HG02571 (cell line): ENCODE results near the gene PRKCE.

Experiments used
- ATAC-seq: cut with Tn5 transposase; IDR thresholded peaks from one replicate; pipeline ENCODE4 v1.9.1; 2021; ENCODE audit warnings: mild to moderate bottlenecking, moderate library complexity; ENCODE audit not compliant: unreplicated experiment

PRKCE gene

DNA sequence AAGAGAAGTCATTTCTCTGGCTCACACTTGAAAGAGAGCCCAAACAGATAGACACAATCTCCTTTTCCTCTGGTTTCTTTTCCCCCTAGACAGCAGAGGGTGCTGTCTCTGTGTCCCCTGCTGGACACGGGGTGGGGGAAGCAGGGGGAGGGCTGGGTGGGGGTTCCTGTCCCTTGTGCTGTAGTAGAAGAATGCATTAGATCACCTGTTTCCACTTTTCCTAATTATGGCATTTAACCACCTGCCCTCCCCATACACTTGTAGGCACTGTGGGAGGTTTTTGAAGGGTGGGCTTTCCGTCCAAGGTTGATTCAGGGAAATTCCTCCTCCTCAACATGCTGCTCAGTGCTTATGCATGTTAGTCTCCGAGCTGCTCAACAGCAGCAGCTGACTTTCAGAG lies 439.5 kb downstream of the PRKCE start:
- no peak for ATAC-seq

DNA sequence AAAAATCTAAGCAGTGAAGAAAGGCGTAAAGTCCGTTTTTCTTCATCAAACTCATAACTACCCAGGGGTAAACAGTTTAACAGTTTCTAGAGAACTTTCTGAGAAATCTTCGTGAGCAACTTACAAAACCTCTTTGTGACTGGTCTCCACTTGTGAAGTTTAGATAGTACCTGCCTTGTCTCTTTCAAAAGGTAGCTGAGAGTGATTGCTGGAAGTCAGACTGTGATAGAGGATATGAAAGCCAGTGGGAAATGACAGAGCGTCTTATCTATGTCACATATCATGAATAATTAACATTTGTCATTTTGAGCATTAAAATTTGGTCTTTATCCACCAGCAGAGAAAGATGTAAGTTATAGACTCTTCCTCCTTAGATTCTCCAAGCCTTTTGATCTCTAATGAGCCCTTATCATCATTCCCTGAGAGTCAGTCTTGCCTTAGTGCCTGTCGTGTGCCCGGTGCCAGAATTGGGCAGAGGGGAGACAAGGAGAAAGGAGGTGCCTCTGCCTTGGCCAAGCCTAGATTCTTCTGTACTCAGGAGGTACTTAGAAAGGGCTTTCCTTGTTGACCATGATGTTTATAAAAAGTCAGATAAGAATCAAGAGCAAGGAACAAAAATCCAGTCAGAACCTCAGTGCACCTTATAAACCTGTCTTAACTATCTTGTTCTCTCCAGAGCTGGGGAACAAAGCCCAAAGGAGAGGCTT lies 440.6 kb downstream of the PRKCE start:
- no peak for ATAC-seq

- ATAC-seq, result no peak
These were observed 443.2 kb downstream of the PRKCE start for GRCh38 chr2:46094689-46095088.

DNA sequence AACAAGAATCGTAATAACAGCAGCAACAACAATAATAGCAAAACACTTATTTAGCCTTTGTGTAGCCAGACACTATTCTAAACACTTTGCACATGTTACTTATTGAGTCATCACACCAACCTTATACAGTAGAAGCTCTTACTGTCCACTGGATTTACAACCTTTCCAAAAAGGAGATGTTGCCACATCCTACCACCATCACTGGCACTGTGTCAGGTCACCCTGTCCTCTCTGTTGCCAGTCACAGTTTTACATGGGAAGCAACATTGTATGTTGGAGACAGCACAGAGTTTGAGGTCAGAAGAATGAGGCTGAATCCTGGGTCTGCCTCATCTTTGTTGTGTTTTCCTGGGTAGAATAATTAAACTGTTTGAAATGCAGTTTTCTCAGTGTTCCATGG lies 444.4 kb downstream of the PRKCE start:
- no peak for ATAC-seq

- ATAC-seq, result no peak
These were observed 444.8 kb downstream of the PRKCE start for GRCh38 chr2:46096260-46096659.

DNA sequence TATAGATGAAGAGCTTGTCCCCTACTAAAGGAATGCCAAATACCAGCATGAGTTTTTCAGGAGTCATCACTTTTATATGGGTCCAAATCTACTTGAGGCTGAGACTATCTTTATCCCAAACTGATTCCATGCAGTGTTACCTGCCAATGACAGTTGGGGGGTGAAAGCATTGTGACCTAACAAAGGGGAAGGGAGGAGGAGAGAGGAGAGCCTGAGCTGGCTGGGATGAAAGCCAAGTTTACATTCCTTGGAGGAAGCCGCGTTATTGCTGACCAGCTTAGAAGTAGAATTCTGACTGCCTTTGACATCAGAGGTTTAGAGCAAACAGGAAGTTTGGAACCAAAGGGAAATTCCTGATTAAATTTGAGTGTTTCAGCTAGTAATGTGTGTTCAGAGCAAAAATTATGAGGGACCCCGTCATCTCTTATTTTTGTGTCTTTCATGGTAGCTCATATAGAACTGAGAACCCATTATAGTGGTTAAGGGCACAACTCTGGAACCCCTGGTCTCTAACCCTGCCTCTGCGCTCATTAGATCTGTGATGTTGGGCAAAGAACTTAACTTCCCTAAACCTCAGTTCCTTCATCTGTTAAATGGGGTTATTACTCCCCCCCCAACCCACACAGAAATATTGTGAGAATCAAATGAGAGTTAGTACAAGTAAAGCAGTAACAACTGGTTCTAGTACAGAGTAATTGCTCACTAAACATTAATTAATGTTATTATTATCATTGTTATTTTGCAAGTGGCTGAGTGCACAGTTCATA lies 446.4 kb downstream of the PRKCE start:
- no peak for ATAC-seq

- ATAC-seq, result no peak
These were observed 447.2 kb downstream of the PRKCE start for GRCh38 chr2:46098621-46099062.

GRCh38 chr2:46101557-46102220 lies 450.2 kb downstream of the PRKCE start:
- no peak for ATAC-seq

DNA sequence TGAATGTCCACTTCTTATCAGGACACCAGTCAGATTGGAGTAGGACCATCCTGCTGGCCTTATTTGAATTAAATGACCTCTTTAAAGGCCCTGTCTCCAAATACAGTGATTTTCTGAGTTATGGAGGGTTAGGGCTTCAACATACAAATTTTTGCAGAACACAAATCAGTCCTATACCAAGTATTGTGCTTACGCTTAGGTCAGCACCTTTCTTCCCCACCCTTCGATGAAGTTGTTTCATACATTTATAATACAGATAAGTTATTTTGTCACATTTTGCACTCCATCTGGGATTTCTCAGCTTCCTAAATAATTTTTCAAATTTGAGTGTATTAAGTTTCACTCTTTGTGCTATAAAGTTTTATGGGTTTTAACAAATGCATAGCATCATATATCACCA lies 455.2 kb downstream of the PRKCE start:
- ATAC-seq, result no peak

DNA sequence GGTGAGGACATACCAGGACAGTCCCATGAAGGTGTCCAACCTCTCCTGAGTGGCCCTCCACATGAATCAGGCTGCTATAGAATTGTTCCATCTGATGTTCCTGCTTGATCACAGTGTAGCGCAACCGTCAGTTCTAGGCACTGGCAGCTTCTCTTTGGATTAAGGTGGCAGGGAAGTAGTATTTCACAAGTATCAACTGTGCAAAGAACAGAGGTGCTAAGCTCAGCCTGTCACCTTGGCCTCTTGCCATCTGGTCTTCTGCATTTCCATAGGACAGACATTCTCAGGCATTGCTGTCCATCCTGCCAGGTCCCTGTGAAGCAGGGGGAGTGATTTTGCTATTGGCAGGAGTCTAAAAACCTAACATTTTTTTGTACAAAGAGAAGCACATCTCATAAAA lies 463.5 kb downstream of the PRKCE start:
- ATAC-seq, result no peak

GRCh38 chr2:46116150-46116549 lies 464.7 kb downstream of the PRKCE start:
- ATAC-seq, result no peak

GRCh38 chr2:46116553-46116991 lies 465.1 kb downstream of the PRKCE start:
- no peak for ATAC-seq

GRCh38 chr2:46117379-46117778 lies 465.9 kb downstream of the PRKCE start:
- ATAC-seq, result no peak

- no peak for ATAC-seq
These were observed 466.5 kb downstream of the PRKCE start for GRCh38 chr2:46117994-46118393.

GRCh38 chr2:46118656-46119371 lies 467.3 kb downstream of the PRKCE start:
- ATAC-seq, result no peak

GRCh38 chr2:46119453-46119852 lies 468.0 kb downstream of the PRKCE start:
- no peak for ATAC-seq

- no peak for ATAC-seq
These were observed 469.5 kb downstream of the PRKCE start for GRCh38 chr2:46120792-46121555.

DNA sequence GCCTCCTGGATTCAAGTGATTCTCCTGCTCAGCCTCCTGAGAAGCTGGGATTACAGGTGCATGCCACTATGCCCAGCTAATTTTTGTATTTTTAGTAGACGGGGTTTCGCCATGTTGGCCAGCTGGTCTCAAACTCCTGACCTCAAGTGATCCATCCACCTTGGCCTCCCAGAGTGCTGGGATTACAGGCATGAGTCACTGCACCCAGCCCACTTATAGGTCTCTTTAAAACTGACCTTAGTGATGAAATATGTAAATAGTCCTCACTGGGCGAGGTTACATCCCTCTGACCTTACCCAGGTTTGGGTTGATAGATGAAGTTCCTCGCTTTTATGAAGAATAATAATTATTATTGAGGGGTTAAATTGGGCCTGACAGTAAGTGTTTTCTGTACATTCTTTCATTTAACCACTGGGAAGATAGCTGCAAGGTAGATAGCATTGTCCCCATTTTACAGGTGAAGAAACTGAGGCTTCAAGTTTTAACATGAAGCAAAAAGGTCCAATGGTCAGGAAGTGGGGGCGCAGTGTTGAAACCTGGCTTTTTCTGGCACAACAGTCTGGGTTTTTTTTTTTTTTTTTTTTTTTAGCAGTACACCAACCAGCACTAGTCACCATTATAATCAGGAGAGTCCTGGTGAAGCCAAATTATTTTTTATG lies 471.0 kb downstream of the PRKCE start:
- no peak for ATAC-seq

- no peak for ATAC-seq
These were observed 471.5 kb downstream of the PRKCE start for GRCh38 chr2:46123013-46123412.

GRCh38 chr2:46125798-46126197 lies 474.3 kb downstream of the PRKCE start:
- no peak for ATAC-seq
